Parathyroid adenoma (tissue), 2 donors: ENCODE data around the gene PRKAR2B.

Experiments
- H2AFZ ChIP-seq: fragments of 300-600 bp; sonication (generic); one replicate; pipeline ENCODE4 v1.7.0; 2017; ENCODE audit warnings: antibody characterized with exemption, mild to moderate bottlenecking
- H3K27ac ChIP-seq: fragments of 300-600 bp; sonication (generic); one replicate; pipeline ENCODE4 v1.7.0; 2017
- H3K27me3 ChIP-seq: fragments of 300-600 bp; sonication (generic); one replicate; pipeline ENCODE4 v1.7.0; 2017; ENCODE audit warnings: low read length; ENCODE audit not compliant: control insufficient read depth, insufficient read depth
- H3K36me3 ChIP-seq: fragments of 300-600 bp; sonication (generic); one replicate; pipeline ENCODE4 v1.7.0; 2017; ENCODE audit warnings: low read length; ENCODE audit not compliant: control insufficient read depth, insufficient read depth
- H3K4me1 ChIP-seq: fragments of 300-600 bp; sonication (generic); one replicate; pipeline ENCODE4 v1.7.0; 2017; ENCODE audit warnings: control low read depth
- H3K4me2 ChIP-seq: fragments of 300-600 bp; sonication (generic); one replicate; pipeline ENCODE4 v1.7.0; 2017; ENCODE audit warnings: low read length
- H3K4me3 ChIP-seq: fragments of 300-600 bp; sonication (generic); one replicate; pipeline ENCODE4 v1.7.0; 2017; ENCODE audit warnings: low read depth, low read length
- H3K79me2 ChIP-seq: fragments of 300-600 bp; sonication (generic); one replicate; pipeline ENCODE4 v1.7.0; 2017; ENCODE audit warnings: control low read depth
- H3K9ac ChIP-seq: fragments of 300-600 bp; sonication (generic); one replicate; pipeline ENCODE4 v1.7.0; 2017; ENCODE audit warnings: mild to moderate bottlenecking
- H3K9me3 ChIP-seq: fragments of 300-600 bp; sonication (generic); one replicate; pipeline ENCODE4 v1.7.0; 2017; ENCODE audit warnings: low read length; ENCODE audit not compliant: control insufficient read depth
- CTCF ChIP-seq: fragments of 300-600 bp; sonication (generic); IDR thresholded peaks from one replicate; pipeline ENCODE4 v1.7.0; 2017; ENCODE audit warnings: antibody characterized with exemption, mild to moderate bottlenecking
- donor health status: primary hyperparathyroidism.

The PRKAR2B gene

GRCh38 chr7:107203607-107204006 is 159.1 kb downstream of the PRKAR2B start:
- H3K9ac ChIP-seq, result no peak overlapping the region
- H3K27ac ChIP-seq, result no peak overlapping the region
- no peak overlapping the region for H3K4me3 ChIP-seq
- no peak overlapping the region for H3K4me2 ChIP-seq
- H3K27me3 ChIP-seq, result no peaks in the 10 kb centered on the region
- H3K79me2 ChIP-seq, result no peaks in the 10 kb centered on the region
- no peak overlapping the region for H2AFZ ChIP-seq
- no peaks in the 10 kb centered on the region for H3K36me3 ChIP-seq
- peaks cover 17% of the 10 kb centered on the region for H3K4me1 ChIP-seq
- no peaks in the 10 kb centered on the region for H3K9me3 ChIP-seq
- no peak for TF ChIP-seq CTCF

GRCh38 chr7:107206136-107206535 is 161.6 kb downstream of the PRKAR2B start:
- Histone ChIP-seq H3K27me3 (no peaks in the 10 kb centered on the region), H3K36me3 (no peaks in the 10 kb centered on the region), H3K9ac (no peak overlapping the region), H3K4me2 (no peak overlapping the region), H3K9me3 (no peaks in the 10 kb centered on the region), H3K27ac (no peak overlapping the region), H3K79me2 (no peaks in the 10 kb centered on the region), H3K4me3 (no peak overlapping the region), H2AFZ (no peak overlapping the region), H3K4me1 (peaks cover 31% of the 10 kb centered on the region)
- TF ChIP-seq CTCF, result no peak

GRCh38 chr7:107206706-107207105 is 162.2 kb downstream of the PRKAR2B start:
- Histone ChIP-seq H3K79me2 (no peaks in the 10 kb centered on the region), H3K4me3 (no peak overlapping the region), H3K9me3 (no peaks in the 10 kb centered on the region), H3K4me1 (peaks cover 31% of the 10 kb centered on the region), H3K4me2 (no peak overlapping the region), H3K9ac (no peak overlapping the region), H3K36me3 (no peaks in the 10 kb centered on the region), H3K27ac (peak overlapping the region; percentile 82), H2AFZ (no peak overlapping the region), H3K27me3 (no peaks in the 10 kb centered on the region)
- TF ChIP-seq CTCF, result no peak

- Histone ChIP-seq H3K4me3 (no peak overlapping the region), H3K9ac (no peak overlapping the region), H3K79me2 (no peaks in the 10 kb centered on the region), H3K27ac (peak overlapping the region; percentile 82), H3K36me3 (no peaks in the 10 kb centered on the region), H3K4me2 (no peak overlapping the region), H3K9me3 (no peaks in the 10 kb centered on the region), H2AFZ (no peak overlapping the region), H3K4me1 (peaks cover 31% of the 10 kb centered on the region), H3K27me3 (no peaks in the 10 kb centered on the region)
- TF ChIP-seq CTCF, result no peak
Measured at GRCh38 chr7:107207459-107207858, 163.0 kb downstream of the PRKAR2B start.

- H3K4me2 ChIP-seq, result no peak overlapping the region
- no peaks in the 10 kb centered on the region for H3K36me3 ChIP-seq
- H3K4me3 ChIP-seq, result no peak overlapping the region
- peaks cover 31% of the 10 kb centered on the region for H3K4me1 ChIP-seq
- no peaks in the 10 kb centered on the region for H3K27me3 ChIP-seq
- H2AFZ ChIP-seq, result peak overlapping the region; percentile 28
- peak overlapping the region; percentile 82 for H3K27ac ChIP-seq
- no peak for TF ChIP-seq CTCF
- H3K9me3 ChIP-seq, result no peaks in the 10 kb centered on the region
- no peak overlapping the region for H3K9ac ChIP-seq
- H3K79me2 ChIP-seq, result no peaks in the 10 kb centered on the region
Measured at GRCh38 chr7:107208024-107208521, 163.6 kb downstream of the PRKAR2B start.
